ENCODE measurements around the gene RAB3GAP2.
"Not testable (repeated sequence)": the region's sequence is repeated elsewhere in the genome, so short reads cannot be mapped to it uniquely, and the experiment has no call there.

RAB3GAP2 gene

DNA sequence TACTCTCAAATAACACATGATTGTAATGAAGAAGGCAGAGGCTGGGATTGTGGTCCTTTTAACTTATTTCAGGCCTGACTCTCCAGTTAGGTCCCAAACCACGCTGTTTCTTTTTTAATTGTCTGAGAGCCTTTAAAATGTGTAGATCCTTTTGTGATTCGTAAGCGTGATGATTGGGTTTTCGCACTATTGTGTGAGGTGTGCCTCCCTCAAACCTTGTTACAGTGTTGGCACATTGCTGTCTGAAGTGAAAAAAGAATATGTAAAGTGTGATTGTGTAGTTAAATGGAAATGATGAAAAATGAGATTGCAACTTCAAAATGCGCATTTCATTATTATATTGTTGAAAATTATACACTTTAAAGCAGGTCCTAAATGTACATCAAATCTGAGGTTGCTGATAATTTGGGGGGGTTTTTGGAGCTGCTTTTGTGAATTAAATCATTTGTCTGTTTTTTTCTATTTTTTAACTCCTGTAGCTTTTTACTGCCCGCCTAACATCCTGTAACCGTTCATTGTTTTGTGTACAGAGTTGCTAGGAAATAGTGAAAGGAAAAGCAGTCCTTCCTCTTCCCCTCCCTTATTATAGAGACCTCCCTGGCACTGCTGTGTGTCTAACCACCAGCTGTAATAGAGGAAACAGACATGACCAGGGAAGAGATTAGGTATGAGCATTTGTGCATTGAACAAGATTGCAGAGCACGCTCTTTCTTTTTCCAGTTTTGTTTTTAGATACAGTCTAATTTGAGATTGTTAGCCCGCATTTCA lies 135.1 kb downstream of the RAB3GAP2 start:
- no peak for DNase-seq (ENCODE audit: low read depth in 2 of 2)

GRCh38 chr1:220135755-220136154 lies 136.5 kb downstream of the RAB3GAP2 start:
- DNase-seq (ENCODE audit: low read depth in 2 of 2): no peak

GRCh38 chr1:220129479-220130210 lies 142.6 kb downstream of the RAB3GAP2 start:
- no peak for DNase-seq (ENCODE audit: low read depth in 2 of 2)

- DNase-seq (ENCODE audit: low read depth in 2 of 2): no peak
Observed at GRCh38 chr1:220127076-220127475, 145.2 kb downstream of the RAB3GAP2 start.

GRCh38 chr1:220124542-220124941 lies 147.7 kb downstream of the RAB3GAP2 start:
- no peak for DNase-seq (ENCODE audit: low read depth in 2 of 2)

DNA sequence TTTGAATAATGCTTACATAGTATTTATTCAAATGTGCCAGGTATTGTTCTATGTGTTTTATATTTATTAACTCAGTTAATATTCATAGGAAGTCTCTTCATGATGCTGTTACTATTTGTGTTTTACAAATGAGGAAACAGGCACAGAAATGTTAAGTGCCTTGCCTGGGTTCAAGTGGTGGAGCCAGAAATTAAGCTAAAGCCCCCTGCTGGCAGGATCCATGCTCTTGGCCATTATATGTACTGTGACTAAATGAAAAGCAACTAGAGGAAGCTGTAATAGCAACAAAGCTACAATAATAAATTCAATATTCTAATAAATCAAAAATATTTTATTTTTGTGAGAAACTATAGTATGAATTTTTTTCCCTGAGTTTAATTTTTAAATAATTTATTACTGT lies 148.4 kb downstream of the RAB3GAP2 start:
- DNase-seq (ENCODE audit: low read depth in 2 of 2): no peak

DNA sequence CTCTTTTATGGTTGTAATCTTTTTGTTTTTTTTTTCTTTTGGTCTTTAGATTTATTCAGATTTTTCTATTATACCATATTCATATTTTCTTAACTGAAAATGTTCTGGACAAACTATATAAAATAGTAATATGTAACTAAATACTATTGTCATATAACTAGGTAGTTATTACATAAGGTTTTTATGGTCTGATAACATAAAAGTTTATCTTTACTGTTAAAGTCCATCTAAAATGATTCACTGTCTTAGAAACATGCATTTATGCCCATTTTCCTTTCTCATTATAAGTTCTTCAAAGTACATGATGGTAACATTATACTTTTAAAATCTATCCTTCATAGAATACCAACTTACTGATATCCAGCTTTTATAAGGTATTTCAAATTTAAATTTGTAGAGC lies 149.2 kb downstream of the RAB3GAP2 start:
- DNase-seq (ENCODE audit: low read depth in 2 of 2): no peak

DNA sequence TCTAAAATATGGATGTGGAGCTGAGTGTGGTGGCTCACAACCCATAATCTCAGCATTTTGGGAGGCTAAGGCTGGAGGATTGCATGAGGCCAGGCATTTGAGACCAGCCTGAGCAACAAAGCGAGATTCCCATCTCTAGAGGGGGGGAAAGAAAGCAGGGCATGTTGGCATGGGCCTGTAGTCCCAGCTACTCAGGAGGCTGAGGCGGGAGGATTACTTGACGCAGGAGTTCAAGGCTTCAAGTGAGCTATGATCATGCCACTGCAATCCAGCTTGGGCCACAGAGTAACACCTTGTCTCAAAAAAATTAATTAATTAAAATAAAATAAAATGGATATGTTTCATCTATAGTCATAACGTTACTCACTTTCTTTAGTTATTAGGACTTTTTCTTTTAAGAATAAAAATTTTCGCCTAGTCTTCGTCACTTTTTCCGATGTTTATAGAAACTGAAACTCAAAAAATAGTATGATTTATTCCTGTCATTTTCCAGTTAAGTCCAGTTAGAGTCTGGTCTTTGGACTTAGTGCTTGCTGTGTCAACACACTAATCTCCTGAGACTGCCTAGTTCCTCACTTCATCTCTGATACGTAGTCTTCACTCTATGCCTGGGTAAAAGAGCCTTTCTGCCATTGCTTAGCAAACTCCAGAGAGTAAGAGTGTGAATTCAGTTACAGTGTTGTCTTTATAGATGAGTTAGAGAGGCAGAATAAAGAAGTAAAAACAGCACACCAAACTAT lies 150.3 kb downstream of the RAB3GAP2 start:
- no peak for DNase-seq (ENCODE audit: low read depth in 2 of 2)

DNA sequence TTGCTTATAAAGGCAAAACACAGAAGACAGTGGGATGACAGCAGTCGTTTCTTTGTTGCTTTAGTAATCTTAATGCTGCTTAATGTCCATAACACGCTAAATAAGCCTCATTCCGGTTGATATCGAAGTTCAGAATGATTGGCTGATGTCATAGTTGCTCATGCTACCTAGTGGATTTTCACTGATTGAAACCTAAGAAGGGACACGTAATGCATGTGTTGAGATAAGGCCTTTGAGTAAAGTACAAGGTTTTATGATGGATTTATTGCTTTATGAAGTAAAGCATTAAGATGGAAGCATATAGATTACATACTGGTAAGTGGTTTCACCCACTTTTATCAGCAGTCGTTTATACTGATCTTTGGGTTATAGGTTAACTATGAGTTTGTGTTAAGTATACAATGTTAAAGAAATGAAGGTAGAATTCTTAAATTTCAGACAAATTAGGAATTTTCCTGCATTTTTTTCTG lies 153.2 kb downstream of the RAB3GAP2 start:
- DNase-seq (ENCODE audit: low read depth in 2 of 2): no peak

DNA sequence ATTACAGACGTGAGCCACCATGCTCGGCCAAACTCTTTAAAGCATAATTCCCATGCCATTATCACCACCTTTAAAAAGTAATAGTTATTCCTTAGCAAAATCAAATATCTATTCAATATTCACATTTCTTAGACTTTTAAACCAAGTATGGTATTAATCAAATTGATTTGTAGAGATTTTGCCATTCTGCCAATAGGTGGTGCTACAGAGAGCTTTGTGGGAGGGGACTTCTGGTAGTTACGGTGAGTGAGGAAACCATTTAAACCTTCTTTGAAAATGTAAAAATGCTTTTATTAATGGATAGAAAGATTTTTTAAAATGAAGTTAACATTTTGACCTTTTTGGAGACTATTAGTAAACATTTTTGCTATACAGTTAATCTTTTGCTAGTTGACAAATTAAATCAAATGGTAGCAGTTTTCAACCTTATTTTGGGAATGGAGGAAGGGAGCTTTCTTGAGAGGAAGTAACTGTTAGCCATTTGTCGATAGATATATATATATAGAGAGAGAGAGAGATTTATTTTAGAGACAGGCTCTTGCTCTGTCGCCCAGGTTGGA lies 159.0 kb downstream of the RAB3GAP2 start:
- no peak for DNase-seq (ENCODE audit: low read depth in 2 of 2)

GRCh38 chr1:220112600-220112999 lies 159.7 kb downstream of the RAB3GAP2 start:
- not testable (repeated sequence) for DNase-seq (ENCODE audit: low read depth in 2 of 2)

- not testable (repeated sequence) for DNase-seq (ENCODE audit: low read depth in 2 of 2)
Observed at GRCh38 chr1:220110473-220110872, 161.8 kb downstream of the RAB3GAP2 start.

DNA sequence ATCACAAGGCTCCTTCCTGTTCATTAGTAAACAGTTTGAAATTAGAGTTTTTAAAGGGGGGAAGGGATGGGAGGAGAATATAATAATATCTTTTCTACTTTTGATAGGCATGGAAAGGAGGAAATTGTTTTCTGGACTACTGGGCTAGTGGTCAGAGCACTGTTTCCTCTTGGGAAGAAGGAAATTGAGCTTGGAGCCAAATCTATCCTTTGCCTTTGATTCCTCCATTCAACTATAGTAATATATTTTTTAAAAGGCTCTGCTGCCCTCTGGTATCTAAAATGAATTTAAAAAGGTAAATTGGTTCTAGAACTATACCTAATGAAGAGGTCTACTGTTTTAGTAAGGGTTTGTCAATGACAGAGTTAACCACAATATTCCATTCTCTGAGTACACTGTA lies 172.4 kb downstream of the RAB3GAP2 start:
- no peak for DNase-seq (ENCODE audit: low read depth in 2 of 2)
